Activated T-helper 1 cell treated with anti-CD3 and anti-CD28 coated beads, Interleukin-2, amount 50 U/mL, for 16 hours (primary cell): ENCODE data around the gene DNAJC22.
A peak's percentile ranks its signal among the peaks of the same experiment; 100 is the strongest.

Source experiments
- DNase-seq, 2 donors: peaks; one replicate each; pipeline ENCODE4 v3.0.0-alpha.2; 2020; ENCODE audit warnings: low read depth in 1 of 2, low spot score in 1 of 2

DNAJC22 gene

DNA sequence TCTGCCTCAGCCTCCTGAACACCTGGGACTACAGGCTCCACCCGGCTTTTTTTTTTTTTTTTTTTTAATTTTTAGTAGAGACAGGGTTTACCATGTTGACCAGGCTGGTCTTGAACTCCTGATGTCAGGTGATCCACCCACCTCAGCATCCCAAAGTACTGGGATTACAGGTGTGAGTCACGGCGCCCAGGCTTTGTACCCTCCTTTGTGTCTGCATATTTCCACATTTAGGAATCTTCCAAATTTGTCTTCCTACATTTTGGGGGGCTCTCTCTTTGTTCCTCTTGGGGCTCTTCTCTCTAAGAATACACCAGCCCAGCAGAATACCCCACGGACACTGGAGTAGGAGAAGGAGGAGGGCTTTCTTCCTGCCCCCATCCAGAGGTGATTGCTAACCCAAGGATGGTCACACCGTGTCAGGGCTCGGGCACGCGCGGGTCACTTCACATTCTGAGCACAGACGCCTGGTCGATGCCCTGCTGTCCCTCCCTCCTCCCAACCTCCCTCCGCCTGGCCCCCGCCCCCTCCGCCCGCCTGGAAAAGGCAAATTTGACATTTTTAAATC lies 2.1 kb upstream of the DNAJC22 start:
- no peak for DNase-seq

GRCh38 chr12:49345051-49345824 lies 1.4 kb upstream of the DNAJC22 start:
- no peak for DNase-seq

DNA sequence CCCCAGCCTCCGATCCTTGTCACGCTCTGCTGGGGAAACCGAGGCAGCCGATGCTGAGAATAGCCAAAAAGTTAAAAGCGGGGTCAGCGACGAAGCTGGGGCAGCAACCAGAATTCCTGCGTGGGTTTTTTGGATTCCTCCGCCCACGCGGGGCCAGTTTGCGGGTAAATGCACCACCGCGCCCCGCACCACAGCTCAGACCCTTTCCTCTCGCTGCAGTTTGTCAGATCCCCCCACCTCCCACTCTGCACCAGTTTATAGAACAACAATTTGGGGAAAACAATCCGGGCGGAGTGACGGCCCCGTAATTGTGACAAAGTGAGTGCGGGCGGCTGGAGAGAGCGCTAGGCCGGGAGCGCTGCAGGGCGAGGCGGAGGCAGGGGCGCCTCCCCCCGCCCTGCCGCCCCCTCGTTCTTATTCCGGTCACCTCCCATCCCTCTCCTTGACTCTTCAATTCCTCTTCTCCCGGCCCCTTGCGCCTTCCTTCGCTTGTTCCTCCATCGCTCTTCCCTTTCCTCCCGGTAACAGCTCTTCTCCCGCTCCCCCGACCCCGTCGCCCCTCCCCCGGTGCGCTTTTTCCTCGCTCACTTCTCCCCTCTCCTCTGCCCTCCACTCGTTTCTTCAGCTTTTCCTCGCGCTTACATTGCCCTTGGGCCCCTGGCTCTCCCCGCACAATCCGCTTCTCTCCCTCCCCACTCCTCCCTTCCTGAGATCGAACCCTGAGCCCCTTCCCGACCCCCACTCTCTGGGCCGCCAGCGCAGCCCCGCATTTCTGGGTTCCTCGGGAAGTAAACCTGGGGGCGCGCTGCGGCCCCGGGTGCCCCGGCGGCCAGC lies 646 bp upstream of the DNAJC22 start:
- no peak for DNase-seq

DNA sequence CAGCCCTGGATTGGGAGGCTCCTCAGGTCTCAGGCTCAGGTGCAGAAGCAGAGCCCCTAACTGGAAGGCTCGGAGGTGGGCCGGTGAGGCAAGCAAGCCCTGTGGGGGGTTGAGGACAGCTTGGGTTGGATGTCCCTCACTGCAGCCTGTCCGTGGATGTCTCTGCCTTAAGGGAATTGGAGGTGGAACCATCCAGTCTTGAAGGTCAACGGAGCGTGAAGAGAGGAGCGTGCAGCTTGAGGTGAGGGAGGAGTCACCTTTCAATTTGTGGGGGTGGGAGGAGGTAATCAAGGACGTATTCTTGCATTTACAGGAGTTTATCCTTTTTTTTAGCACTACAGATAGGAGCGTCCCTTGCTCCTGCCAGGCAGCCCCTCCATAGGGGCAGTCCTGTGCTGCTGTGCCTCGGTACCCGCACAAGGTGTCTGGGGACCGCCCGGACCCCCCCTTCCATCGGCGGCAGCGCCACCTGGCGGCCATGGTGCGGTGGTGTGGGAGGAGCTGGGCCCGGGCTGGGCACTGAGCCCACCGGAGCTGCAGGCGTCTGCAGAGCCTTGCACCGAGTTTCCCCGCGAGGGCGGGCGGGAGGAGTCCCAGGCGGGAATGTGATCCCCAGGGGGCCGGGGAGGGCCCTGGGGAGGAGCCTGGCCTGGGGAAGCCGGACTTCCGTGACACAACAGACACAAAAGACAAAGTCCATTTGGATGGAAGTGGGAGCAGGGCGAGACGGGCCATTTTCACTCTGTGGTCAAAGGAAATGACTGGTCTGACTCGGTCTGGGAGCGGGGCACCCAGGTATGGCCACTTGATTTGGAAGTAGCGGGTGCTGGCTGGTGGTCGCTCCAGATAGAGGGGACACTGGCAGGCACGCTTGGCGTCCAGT lies 864 bp downstream of the DNAJC22 start:
- peak; percentile 67 to 76 for DNase-seq

- no peak for DNase-seq
Measured at GRCh38 chr12:49348781-49349180, 2.1 kb downstream of the DNAJC22 start.

GRCh38 chr12:49349266-49349665 lies 2.6 kb downstream of the DNAJC22 start:
- no peak for DNase-seq

GRCh38 chr12:49352351-49352750 lies 5.7 kb downstream of the DNAJC22 start:
- no peak for DNase-seq

GRCh38 chr12:49355913-49356312 lies 9.2 kb downstream of the DNAJC22 start:
- DNase-seq = no peak

DNA sequence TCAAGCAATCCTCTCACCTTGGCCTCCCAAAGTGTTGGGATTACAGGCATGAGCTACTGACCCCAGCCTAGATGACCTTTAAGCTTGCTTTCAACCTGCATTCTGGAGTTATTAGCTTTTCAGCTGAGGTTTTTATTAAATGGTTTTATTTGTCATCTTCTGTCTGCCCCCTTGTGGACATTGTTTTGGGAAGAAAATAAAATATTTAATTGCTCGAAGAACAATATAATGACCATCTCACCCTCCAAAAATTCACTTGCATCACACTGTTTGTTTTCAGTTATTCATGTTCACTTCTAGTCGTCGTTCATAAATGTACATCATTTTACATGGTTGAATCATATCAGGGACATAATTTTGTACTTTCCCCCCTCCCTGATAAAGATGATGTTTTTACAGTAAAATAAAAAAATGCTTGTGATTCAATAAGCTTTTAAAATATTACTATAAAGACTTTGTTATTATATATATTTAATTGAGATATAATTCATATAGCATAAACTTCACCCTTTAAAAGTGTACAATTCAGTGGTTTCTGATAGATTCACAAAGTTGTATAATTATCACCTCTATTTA lies 10.5 kb downstream of the DNAJC22 start:
- no peak for DNase-seq

DNA sequence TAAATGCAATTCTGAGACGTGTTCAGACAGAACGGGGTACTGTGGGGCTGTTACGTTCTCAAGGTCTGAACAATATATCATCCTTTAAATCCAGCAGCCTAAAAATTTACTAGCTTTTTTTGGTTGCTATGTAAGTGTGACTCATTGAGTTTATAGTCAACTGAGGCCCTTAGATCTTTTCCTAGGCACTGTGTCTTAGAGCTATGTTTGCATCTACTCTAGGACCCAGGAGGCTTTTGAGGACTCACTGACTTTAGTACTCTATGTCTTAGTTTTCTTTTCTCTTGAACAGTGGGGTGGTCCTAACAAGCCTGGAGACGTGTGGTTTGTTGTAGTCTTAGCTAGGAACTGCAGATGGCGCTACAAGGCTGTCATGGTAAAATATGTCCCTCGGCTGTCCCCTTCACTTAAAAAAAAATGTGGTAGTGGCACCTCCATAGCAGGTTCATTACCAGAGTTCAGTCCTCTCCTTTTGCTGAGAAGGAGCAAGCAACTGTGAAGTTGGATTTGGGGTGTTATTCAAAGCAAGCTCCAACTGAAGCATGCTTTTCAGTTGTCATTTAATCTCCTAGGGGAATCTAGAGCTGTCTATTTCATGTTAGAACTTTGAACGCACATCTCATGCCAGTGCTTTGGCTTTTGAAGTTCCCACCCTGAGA lies 11.9 kb downstream of the DNAJC22 start:
- no peak for DNase-seq

- DNase-seq = no peak
Measured at GRCh38 chr12:49359671-49360070, 13.0 kb downstream of the DNAJC22 start.

DNA sequence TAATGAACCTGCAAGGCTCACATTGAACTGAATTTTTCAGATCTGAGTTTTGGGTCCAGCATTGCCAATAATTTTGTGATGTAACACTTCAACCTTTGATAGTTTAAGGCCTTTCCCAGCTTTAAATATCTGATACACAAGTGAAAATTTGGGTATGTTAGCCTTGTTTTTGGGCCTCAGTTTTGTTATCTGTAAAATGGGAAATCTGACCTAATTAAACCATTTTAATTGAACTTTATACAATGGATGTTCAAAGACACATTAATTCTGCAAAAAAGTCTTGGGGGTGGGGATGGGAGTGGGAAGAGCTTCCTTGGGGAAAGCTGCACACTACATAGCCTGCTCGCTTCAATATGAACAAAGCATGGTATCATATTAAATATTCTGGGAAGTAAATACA lies 15.4 kb downstream of the DNAJC22 start:
- no peak for DNase-seq

DNA sequence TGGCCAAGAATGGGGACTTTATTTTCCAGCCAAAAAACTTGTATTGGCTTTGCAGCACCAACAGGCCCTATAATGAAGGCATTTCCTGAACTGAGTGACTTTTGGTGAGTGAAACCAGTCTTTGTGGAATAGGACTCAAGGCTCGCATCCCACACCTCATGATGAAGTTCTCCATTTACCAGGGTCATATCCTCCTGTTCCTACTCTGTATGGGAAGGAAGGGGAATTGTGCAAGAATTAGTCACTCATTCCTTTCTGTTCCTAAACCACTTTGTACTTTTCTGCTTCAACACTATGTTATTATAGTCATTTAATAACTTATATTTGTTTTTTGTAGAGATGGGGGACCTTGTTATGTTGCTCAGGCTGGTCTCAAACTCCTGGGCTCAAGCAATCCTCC lies 18.3 kb downstream of the DNAJC22 start:
- no peak for DNase-seq

GRCh38 chr12:49365542-49365941 lies 18.9 kb downstream of the DNAJC22 start:
- DNase-seq = no peak

- DNase-seq = no peak
Measured at GRCh38 chr12:49366096-49366651, 19.5 kb downstream of the DNAJC22 start.

DNA sequence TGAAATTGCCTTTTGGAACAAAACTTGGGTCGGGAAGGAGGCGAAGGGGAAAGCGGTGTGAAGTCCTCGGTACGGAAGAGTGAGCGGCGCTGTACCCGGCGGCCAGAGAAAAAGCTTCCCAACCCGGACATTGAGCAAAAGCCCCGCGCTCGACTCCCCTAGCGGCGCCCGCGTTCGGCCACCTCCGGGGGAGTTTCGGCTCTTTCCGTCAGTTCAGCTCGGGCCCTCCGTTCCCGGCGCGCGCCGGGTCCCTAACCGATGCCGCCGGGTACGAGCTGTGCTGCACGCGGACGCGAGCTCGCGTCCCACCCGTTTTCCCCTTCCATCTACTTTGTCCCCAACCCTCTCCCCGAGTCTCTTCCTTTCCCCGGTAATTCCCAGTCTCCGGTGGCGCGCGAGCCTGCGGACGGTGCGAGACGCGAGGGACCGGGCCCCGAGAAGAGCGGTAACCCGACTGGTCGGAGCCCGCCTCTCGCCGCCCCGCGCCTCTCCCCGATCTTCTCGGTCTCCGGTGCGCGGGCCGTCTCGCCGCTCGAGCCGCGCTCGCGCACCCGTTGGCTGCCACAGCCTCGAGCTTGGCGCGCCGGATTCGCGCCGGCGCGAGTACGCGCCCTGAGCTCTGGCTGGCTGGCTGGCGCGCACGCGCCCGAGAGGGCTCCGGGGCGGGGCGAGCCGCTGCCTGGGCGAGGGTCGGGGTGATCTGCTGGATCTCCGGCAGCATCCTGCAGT lies 20.1 kb downstream of the DNAJC22 start:
- DNase-seq = peak; percentile 58 to 77

DNA sequence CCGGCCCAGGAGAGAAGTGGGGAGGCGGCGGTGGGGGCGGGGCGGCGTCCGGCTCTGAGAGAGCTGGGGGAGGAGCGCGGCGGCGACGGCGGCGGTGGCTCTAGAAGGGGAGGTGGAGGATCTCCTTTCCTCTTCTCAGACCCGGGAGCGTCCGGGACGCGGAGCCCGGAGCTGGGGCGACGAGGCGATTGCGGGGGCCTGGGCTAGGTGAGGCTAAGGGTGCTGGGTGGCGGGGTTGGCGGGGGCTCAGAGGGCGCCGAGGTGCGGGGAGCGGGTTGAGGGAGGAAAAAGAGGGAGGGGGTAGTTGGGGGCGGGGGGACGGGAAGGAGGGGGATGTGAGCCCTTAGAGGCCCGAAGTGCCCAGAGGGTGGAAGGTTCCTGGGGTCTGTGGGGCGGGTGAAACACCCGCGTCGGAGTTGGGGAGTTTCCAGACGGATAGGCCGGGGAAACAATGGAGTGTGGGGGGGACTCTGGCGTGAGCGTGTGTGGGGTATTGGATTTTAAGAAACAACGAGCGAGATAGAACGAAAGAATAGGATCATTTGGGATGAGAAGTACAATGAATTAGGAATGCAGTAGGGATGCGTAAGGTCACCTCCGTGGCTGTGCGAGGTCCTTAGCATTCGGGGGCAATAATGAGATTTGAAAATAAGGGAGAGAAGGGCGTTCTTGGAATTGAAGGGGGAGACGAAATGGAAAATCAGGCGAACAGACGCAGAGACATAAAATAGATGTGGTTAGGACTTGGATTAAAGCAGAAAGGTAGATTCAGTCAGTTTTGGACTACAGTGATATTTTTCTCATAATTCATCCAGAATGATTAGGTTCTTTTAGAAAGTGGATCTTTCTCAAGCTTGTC lies 20.9 kb downstream of the DNAJC22 start, which contains the start of gene SPATS2:
Gene SPATS2 (plus strand): TSS at position 82 of the 859 bp plus-strand sequence. CDS start 93,551 bp downstream, outside the sequence.
- peak in 1 of 2 donors; percentile 65 for DNase-seq

DNA sequence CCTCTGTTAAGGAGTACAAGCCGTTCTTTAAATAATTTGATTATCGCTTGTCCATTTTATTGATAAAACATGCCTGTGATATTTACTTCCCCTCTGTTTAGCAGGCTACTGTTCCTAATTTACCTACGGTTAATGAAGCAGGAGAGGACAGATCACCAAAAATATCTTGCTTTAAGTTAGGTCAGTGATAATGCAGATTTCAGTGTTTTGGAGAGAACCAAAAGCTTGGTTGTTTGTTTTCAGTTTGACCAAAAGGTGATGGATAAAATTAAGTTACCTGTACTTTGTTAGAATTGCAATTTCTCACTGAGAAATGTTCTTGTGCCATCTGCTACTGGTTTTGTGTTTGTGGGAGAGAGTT lies 21.5 kb downstream of the DNAJC22 start:
- DNase-seq = no peak
